ENCODE data around the gene NAA80. TPM values are rescaled to one million over a fixed set of nuclear protein-coding genes. Genes with fewer than 3 reads are reported as not detected.
A peak's percentile ranks its signal among the peaks of the same experiment; 100 is the strongest.

NAA80 gene, protein sequence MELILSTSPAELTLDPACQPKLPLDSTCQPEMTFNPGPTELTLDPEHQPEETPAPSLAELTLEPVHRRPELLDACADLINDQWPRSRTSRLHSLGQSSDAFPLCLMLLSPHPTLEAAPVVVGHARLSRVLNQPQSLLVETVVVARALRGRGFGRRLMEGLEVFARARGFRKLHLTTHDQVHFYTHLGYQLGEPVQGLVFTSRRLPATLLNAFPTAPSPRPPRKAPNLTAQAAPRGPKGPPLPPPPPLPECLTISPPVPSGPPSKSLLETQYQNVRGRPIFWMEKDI
- 11.2 TPM for total RNA-seq

GRCh38 chr3:50298836-50299637 is at the start of gene NAA80, which contains the start of gene HYAL3:
NAA80 (minus strand) TSS chr3:50299405; CDS start chr3:50297463, 1,942 bp downstream.
HYAL3 (minus strand) TSS chr3:50299405; CDS start chr3:50295602, 3,803 bp downstream.
- Histone ChIP-seq H3K4me3 (ENCODE audit: low read length) (peak within 1 kb of the TSS; percentile 74), H3K4me1 (ENCODE audit: insufficient read depth, low read length) (peaks cover 34% of the 10 kb centered on the region), H3K27me3 (ENCODE audit: insufficient read depth, low read length) (no peaks in the 10 kb centered on the region), H3K9me3 (ENCODE audit: low read depth, low read length) (no peaks in the 10 kb centered on the region)

DNA sequence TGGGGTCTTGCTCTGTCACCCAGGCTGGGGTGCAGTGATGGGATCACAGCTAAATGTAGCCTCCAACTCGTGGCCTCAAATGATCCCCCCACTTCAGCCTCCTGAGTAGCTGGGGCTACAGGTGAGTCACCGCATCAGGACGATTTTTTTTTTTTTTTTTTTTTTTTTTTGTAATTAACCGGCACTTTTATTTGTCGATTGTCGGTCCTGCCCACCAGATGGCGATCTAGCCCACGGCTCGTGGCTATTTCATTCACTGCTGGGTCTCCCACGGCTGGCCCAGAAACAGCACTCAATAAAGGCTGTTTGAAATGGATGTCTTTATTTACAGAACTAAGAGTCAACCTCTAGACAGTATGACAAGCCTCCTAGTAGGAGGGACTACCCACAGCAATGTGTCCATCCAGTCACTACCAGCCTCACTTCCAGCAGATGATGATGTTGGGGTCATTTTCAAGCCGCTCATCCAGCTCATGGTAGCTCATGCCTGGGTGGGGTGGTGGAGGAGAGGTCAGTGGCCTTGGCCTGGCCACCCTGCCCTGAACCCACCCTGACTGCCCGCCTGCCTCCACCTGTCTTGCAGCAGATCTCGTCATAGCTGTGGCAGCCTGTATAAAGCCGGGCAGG is 48.1 kb upstream of the NAA80 start:
- H3K9me3 ChIP-seq (ENCODE audit: low read depth, low read length), result no peaks in the 10 kb centered on the region
- no peak overlapping the region for H3K4me3 ChIP-seq (ENCODE audit: low read length)
- H3K4me1 ChIP-seq (ENCODE audit: insufficient read depth, low read length), result peaks cover 81% of the 10 kb centered on the region
- no peaks in the 10 kb centered on the region for H3K27me3 ChIP-seq (ENCODE audit: insufficient read depth, low read length)

DNA sequence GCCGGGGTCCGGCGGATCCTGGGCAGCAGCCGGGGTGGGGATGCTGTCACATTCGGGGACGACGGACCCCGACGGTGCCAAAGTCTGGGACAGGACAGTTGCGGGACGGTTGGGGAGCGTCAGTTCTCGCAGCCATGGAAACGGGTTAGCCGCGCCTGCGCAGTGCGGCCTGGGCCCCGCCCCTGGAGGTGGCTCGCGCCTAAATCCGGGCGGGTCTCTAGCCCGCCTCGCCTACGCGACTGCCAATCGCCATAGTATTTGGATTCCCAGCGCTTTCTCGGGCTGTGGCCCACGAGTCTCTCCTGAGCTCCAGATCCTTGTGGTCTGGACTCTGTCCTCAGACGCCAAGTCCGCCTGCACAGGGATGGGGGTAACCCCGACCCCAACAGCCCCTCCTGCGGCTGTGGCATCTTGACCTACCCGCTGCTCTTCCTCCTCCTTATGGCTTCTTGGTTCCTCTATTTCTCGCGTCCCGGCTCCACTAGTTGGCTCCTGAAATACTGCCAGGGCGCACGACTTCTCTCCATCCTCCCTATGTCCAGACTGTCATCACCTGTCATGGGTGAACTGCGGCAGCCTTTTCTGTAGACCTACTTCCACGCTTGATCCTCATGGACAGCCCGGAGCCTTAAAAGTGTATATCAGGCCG is 46.5 kb upstream of the NAA80 start, which contains the start of gene ZMYND10:
ZMYND10 (minus strand) TSS at position 147 of the 649 bp plus-strand sequence. CDS start 153 bp downstream, outside the sequence.
- peaks cover 86% of the 10 kb centered on the region for H3K4me1 ChIP-seq (ENCODE audit: insufficient read depth, low read length)
- peak within 1 kb of the TSS; percentile 10 for H3K4me3 ChIP-seq (ENCODE audit: low read length)
- H3K27me3 ChIP-seq (ENCODE audit: insufficient read depth, low read length), result no peaks in the 10 kb centered on the region
- no peaks in the 10 kb centered on the region for H3K9me3 ChIP-seq (ENCODE audit: low read depth, low read length)

DNA sequence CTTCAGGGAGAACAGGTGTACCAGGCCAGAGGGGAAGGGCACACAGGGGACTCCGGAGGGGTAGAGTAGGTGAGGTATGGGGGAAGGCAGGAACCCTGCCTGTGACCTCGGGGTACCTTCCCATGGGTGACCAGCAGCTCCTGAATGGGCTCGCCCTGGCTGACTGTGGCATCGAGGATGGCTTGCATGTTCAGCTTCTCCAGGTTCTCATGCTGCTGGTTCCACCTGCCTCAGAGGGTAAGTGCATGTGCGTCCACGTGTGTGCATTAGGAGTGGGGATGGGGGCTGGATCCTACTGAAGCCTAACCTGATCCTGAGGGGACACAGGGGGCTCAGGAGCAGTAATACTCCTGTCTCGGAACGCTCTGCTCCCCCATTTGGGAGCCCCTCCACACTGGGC is 45.8 kb upstream of the NAA80 start:
- Histone ChIP-seq H3K27me3 (ENCODE audit: insufficient read depth, low read length) (no peaks in the 10 kb centered on the region), H3K9me3 (ENCODE audit: low read depth, low read length) (no peaks in the 10 kb centered on the region), H3K4me3 (ENCODE audit: low read length) (no peak overlapping the region), H3K4me1 (ENCODE audit: insufficient read depth, low read length) (peaks cover 88% of the 10 kb centered on the region)

- Histone ChIP-seq H3K4me1 (ENCODE audit: insufficient read depth, low read length) (peaks cover 89% of the 10 kb centered on the region), H3K9me3 (ENCODE audit: low read depth, low read length) (no peaks in the 10 kb centered on the region), H3K27me3 (ENCODE audit: insufficient read depth, low read length) (no peaks in the 10 kb centered on the region), H3K4me3 (ENCODE audit: low read length) (no peak overlapping the region)
Measured at GRCh38 chr3:50342813-50343633, 43.8 kb upstream of the NAA80 start.

GRCh38 chr3:50341996-50342650 is 42.9 kb upstream of the NAA80 start:
- Histone ChIP-seq H3K4me1 (ENCODE audit: insufficient read depth, low read length) (peaks cover 82% of the 10 kb centered on the region), H3K9me3 (ENCODE audit: low read depth, low read length) (no peaks in the 10 kb centered on the region), H3K4me3 (ENCODE audit: low read length) (no peak overlapping the region), H3K27me3 (ENCODE audit: insufficient read depth, low read length) (no peaks in the 10 kb centered on the region)

- Histone ChIP-seq H3K4me3 (ENCODE audit: low read length) (peak overlapping the region; percentile 68), H3K4me1 (ENCODE audit: insufficient read depth, low read length) (peaks cover 80% of the 10 kb centered on the region), H3K9me3 (ENCODE audit: low read depth, low read length) (no peaks in the 10 kb centered on the region), H3K27me3 (ENCODE audit: insufficient read depth, low read length) (no peaks in the 10 kb centered on the region)
Measured at GRCh38 chr3:50341537-50341936, 42.3 kb upstream of the NAA80 start.

DNA sequence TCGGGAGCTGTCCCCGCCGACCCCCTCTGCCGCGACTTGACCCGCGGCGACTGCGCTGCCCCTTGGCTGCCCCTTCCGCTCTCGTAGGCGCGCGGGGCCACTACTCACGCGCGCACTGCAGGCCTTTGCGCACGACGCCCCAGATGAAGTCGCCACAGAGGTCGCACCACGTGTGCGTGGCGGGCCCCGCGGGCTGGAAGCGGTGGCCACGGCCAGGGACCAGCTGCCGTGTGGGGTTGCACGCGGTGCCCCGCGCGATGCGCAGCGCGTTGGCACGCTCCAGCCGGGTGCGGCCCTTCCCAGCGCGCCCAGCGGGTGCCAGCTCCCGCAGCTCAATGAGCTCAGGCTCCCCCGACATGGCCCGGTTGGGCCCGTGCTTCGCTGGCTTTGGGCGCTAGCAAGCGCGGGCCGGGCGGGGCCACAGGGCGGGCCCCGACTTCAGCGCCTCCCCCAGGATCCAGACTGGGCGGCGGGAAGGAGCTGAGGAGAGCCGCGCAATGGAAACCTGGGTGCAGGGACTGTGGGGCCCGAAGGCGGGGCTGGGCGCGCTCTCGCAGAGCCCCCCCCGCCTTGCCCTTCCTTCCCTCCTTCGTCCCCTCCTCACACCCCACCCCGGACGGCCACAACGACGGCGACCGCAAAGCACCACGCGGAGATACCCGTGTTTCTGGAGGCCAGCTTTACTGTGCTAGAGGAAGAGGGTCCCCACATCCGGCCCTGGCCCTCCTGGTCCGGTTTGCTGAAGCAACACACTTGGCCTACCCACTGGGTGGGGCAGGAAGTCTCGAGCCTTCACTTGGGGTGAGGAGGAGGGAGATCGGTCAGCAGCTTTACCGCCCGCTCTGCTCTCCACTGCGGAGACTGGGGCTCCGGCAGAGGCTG is 41.5 kb upstream of the NAA80 start, which contains the start of gene RASSF1:
RASSF1 (minus strand) TSS at position 389 of the 882 bp plus-strand sequence; CDS start at position 358, 31 bp downstream.
- no peaks in the 10 kb centered on the region for H3K27me3 ChIP-seq (ENCODE audit: insufficient read depth, low read length)
- H3K4me3 ChIP-seq (ENCODE audit: low read length), result peak within 1 kb of the TSS; percentile 68
- H3K4me1 ChIP-seq (ENCODE audit: insufficient read depth, low read length), result peaks cover 80% of the 10 kb centered on the region
- H3K9me3 ChIP-seq (ENCODE audit: low read depth, low read length), result no peaks in the 10 kb centered on the region

DNA sequence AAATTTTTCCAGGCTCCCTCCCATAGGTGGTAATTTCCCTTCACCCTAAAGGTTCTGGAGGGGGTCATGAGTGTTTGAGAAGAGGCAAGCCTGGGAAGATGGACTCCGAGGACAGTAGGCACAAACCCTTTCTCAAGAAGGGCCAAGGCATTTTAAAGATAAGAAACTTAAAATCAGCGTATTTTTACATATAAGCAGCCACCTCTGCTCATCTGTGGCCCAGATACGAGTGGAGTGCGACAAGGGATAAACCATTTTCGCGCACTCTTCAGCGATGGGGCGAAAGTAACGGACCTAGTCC is 40.9 kb upstream of the NAA80 start:
- Histone ChIP-seq H3K27me3 (ENCODE audit: insufficient read depth, low read length) (no peaks in the 10 kb centered on the region), H3K4me3 (ENCODE audit: low read length) (peak overlapping the region; percentile 68), H3K4me1 (ENCODE audit: insufficient read depth, low read length) (peaks cover 80% of the 10 kb centered on the region), H3K9me3 (ENCODE audit: low read depth, low read length) (no peaks in the 10 kb centered on the region)

DNA sequence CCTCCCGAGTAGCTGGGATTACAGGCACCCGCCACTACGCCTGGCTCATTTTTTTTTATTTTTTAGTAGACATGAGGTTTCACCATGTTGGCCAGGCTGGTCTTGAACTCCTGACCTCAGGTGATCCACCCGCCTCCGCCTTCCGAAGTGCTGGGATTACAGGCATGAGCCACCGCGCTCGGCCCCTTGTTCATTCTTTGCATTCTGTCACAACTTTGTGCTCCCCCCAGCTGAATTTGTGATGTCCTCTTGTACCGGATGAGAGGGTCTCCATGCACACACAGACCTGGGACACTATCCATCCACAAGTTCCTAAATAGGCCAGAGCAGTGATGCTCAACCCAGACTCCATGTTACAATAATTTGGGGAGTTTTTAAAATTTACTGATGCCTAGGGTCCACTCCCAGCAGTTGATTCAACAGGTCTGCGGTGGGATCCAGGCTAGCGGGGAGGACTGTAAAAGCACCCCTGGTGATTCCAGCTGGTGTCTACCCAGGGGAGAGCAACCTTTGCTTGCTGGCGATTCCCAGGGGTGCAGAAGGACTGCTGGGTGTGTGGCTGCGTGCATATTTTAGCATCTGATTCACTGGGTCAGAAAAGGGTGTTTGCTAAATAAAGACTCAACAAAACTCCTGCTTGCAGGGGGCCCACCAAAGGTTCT is 40.4 kb upstream of the NAA80 start:
- Histone ChIP-seq H3K4me3 (ENCODE audit: low read length) (peak overlapping the region; percentile 68), H3K27me3 (ENCODE audit: insufficient read depth, low read length) (no peaks in the 10 kb centered on the region), H3K9me3 (ENCODE audit: low read depth, low read length) (no peaks in the 10 kb centered on the region), H3K4me1 (ENCODE audit: insufficient read depth, low read length) (peaks cover 82% of the 10 kb centered on the region)

GRCh38 chr3:50338965-50339364 is 39.8 kb upstream of the NAA80 start:
- Histone ChIP-seq H3K4me3 (ENCODE audit: low read length) (peak overlapping the region; percentile 68), H3K9me3 (ENCODE audit: low read depth, low read length) (no peaks in the 10 kb centered on the region), H3K4me1 (ENCODE audit: insufficient read depth, low read length) (peaks cover 88% of the 10 kb centered on the region), H3K27me3 (ENCODE audit: insufficient read depth, low read length) (no peaks in the 10 kb centered on the region)

DNA sequence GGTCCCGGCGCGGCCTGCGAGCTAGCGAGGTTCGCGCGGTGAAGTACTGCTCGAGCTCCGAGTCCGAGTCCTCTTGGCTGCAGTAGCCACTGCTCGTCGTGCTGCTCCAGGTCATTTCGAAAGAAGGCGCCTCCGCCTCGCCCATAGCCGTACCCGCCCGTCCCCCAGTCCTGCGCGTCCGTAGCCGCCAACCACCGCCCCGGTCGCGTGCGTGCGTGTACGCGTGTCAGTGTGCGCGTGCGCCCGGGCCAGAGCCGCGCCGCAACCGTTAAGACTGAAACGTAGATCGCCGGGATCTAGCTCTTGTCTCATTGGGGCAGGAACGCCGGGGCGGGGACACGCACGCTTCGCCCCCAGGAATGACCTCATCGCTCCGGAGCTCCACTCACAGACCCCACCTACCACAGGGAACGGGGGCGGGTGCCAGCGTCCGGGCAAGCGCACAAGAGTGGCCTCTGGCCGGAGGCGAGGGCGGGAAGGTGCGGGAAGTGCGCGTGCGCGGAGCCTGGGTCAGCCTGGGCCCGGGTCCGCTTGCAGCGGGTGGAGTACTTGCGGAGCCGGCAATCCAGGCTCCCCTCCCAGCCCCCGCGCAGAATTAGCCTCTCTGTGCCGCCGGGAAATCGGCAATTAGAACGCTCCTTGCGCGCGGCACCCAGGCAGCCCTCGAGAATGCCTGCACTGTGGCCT is 38.1 kb upstream of the NAA80 start:
- H3K27me3 ChIP-seq (ENCODE audit: insufficient read depth, low read length), result no peaks in the 10 kb centered on the region
- no peaks in the 10 kb centered on the region for H3K9me3 ChIP-seq (ENCODE audit: low read depth, low read length)
- peaks cover 86% of the 10 kb centered on the region for H3K4me1 ChIP-seq (ENCODE audit: insufficient read depth, low read length)
- H3K4me3 ChIP-seq (ENCODE audit: low read length), result peak overlapping the region; percentile 68

All from mononuclear cell (primary cell).